NCI-H1930 (cell line): ENCODE data around the gene FAM228B.

Experiments
- DNase-seq, 2 experiments: peaks; one replicate each; lab custom pipeline; 2025; lab: John Stamatoyannopoulos, UW

The FAM228B gene

DNA sequence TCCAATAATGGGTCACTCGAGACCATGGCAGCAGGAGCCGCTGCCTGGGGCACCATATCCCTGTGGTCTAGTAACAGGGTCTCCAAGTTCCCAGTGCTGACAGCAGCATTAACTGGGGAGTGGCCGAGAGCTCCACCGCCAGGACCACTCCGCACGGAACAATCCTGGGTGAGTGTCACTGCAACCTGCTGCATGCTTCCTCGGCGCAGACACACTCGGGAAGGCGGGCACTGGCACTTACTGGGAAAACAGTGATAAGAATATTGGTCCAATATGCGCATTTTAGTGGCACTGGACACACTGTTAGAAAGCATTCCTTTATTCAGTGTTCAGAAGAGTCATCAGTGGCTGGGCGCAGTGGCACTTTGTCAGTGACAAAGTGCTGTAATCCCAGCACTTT lies 81.2 kb downstream of the FAM228B start:
- DNase-seq, result no peak

DNA sequence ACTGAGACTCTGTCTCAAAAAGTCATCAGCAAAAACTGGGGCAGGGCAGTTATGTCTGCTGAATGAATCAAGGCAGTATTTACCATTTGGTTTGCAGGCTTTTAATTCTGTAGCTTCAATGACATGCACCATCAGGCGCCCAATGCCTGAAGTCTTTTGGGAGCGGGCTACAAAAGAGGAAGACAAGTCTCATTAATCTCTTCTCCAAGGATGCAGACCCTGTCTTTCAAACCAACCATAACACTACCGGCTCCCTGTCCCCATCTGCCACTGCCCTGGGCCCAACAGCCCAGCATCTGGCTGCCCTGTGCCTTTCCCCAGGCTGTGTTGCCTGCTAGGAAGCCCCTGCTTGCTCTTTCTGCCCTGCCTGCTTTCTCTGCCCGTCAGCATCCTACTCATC lies 81.9 kb downstream of the FAM228B start:
- no peak for DNase-seq

DNA sequence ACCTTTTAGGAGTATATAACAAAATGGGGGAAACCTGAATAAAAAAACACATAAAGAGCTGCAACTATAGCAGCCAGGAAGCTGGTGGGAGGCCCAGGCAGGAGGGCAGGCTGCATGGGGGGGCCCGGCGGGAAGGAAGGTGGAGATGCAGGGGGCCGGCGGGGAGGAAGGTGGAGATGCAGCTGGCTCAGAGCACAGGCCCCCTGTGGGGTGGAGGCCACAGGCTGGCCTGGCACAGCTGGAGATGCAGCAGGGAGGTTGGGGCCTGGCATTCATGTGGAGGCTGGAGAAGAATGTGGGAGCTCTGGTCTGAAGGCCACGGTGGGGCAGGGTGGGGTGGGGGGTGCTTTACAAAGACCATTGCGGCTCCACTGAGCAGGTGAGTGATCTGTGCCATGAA lies 83.0 kb downstream of the FAM228B start:
- no peak for DNase-seq

DNA sequence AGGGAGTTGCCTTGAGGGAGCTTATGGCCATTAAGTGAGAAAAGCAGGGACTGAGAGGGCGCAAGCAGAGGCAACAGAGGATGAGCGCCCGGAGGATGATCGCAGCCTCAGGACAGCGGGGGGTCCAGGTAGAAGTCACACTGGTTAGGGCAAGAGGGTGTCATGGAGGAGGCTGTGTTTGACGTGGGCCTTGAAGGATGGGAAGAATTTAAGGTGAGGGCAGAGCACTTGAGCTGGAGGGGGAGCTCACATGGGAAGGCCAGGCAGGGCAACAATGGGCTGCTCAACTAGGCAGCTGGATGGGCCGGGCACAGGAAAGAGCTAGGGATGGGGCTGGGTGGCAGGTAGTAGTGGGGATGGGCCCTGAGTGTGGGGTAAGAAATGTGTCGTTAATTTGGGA lies 83.4 kb downstream of the FAM228B start:
- DNase-seq, result no peak

DNA sequence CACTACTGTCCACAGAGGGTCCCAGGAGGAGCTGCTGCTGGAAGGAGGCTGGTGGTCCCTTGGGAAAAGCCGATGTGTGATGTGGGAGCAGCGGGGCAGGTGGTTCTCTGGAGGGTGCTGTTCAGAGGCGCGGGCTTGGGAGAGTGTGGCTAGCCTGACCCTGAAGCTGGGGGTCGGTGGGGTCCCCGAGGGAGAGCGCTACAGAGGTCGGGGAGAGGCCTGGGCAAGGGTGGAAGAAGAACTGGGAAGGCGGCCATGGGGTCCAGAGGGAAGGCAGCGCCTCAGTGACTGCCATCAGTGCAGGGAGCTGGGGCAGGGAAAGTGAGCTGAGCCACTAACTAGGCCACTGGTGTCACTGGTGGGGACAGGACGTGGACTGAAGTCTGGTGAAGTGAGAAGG lies 84.1 kb downstream of the FAM228B start:
- DNase-seq, result no peak

DNA sequence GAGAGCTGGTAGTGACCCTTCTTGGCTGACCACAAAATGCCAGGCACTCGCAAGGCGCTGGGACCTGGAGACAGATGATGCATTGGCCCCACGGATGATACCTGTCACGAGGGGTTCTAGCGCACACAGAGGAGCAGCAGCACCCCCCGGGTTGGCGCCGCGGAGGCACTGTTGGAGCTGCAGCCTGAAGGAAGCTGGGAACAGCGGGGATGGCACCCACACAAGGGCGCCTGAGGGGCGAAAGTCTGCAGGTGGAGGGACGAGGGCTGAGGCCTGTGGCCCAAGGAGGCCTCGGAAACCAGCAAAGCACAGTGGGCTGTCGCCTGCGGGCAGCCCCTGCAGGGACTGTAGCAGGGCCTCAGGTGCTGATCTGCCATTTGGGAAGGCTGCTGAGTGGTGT lies 85.2 kb downstream of the FAM228B start:
- no peak for DNase-seq

DNA sequence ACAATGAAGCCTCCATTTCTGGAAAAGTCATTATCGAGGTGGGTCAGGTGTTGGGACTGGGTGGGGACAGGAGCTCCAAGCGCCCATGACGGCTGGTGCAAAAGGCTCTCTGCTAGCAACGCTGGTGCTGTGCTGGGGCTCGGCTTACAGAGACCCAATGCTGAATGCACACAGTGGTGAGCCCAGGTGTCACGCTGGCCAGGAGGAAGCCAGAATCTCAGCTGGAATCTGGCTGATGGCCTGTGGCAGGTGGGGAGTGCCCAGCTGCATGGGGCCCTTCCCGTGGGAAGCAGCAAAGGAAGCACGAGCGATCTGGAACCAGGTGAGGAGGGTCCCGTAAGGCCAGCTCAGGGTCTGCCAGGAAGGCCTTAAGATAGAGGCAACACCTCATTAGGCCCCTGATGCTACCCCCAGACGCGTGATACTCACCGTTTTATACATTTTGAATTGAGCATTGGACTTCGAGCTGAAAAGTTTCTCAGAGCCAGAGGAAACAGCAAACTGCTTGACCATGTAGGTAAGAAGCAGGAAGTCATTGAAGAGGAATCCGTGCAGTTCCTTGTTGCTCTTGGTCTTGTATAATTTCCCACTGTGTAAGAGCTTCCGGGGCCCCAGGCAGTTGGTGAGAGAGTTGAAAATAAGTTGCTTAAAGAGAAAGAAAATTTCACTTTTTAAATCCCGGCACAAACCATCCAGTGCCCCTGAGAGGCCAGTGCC lies 86.3 kb downstream of the FAM228B start:
- no peak for DNase-seq

DNA sequence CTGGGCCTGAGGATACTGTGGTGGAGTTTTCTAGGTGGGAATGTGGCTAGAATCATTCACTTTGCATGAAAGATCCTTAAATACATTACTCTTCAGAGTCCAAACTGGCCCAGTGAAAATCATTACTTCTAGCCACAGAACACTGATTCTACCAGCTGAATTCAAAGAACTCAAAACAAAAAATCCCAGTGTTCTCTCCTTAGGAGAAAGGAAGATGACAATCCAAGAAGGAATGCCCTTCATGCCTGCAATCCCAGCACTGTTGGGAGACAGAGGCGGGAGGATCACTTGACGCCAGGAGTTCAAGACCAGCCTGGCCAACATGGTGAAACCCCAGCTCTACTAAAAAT lies 86.8 kb downstream of the FAM228B start:
- DNase-seq, result no peak

DNA sequence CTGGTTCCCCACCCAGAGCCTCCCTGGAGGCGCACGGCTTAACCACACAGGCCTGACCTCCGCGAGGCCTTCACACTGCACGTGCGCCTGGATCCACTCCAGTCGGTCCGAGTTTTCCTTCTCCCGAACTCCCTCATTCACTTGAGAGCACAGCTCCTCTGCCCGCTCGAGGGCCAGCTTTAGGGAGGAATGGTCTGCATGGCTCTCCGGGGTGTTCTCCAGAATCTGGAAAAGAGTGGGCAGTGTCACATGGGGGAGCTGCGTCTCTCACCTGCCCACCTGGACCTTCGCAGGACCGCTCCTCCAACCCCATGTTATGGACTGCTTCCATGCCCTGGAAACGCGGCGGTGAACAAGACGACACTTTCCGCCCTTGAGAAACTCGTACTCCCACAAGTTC lies 87.5 kb downstream of the FAM228B start:
- DNase-seq, result no peak

DNA sequence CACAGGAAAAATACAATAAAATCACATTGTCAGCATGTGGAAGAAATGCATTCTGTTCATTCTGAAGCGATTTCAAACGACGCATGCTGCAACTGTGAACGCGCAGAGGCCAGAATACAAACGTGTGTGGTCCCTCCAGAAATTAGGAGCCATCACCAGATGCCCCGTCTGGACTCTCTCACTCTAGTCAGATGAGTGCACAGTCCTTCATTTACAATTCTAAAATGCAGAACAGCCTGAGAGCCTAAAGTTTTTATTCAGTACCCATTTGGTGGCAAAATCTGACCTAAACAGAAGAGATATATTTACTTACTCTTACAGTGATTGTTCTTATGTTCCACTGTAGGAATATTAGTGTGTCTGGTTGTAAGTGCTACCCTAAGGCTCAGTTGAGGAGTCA lies 88.1 kb downstream of the FAM228B start:
- no peak for DNase-seq

DNA sequence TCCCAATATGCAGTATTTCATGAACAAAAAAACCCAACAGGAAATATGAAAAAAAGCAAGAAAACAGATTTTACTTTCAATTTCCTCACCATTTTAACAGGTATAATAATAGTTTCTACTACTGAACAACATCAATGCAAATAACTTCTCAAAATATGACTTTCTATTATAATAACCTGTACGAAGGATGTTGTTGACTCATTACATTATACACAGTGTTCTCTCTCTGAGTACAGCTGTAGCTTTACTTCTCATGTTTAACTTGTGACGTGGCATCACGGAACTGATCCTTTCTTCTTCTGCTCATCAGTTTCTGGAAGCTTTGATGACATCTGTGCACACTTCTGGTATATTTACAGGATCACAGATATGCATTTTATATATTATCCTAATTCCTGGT lies 91.6 kb downstream of the FAM228B start:
- DNase-seq, result no peak
